Effector memory CD4-positive, alpha-beta T cell (primary cell): ENCODE measurements around the gene SYF2.
"Not testable (repeated sequence)": the region's sequence is repeated elsewhere in the genome, so short reads cannot be mapped to it uniquely, and the experiment has no call there.

Experiments
- DNase-seq, 3 donors: peaks; one replicate each; pipeline ENCODE4 v3.0.0-alpha.2; 2020
- H3K27ac ChIP-seq: 2 replicates; pipeline ENCODE4 v1.7.0; 2013; ENCODE audit warnings: mild to moderate bottlenecking, low read length, moderate library complexity; ENCODE audit not compliant: insufficient read depth, poor library complexity, severe bottlenecking
- H3K27me3 ChIP-seq: replicated peaks from 2 replicates; pipeline ENCODE4 v1.7.0; 2013; ENCODE audit warnings: mild to moderate bottlenecking, low read length; ENCODE audit not compliant: insufficient read depth, control insufficient read depth, poor library complexity, severe bottlenecking
- H3K36me3 ChIP-seq: 2 replicates; pipeline ENCODE4 v1.7.0; 2013; ENCODE audit warnings: mild to moderate bottlenecking, low read length, moderate library complexity; ENCODE audit not compliant: control insufficient read depth, insufficient read depth
- H3K4me1 ChIP-seq: 2 replicates; pipeline ENCODE4 v1.7.0; 2013; ENCODE audit warnings: low read length, mild to moderate bottlenecking; ENCODE audit not compliant: control insufficient read depth, insufficient read depth, poor library complexity, severe bottlenecking
- H3K4me3 ChIP-seq: 2 replicates; pipeline ENCODE4 v1.7.0; 2013; ENCODE audit warnings: low read length, low read depth, mild to moderate bottlenecking; ENCODE audit not compliant: insufficient read depth, poor library complexity, severe bottlenecking
- H3K9me3 ChIP-seq: 2 replicates; pipeline ENCODE4 v1.7.0; 2013; ENCODE audit warnings: mild to moderate bottlenecking, low read length, moderate library complexity; ENCODE audit not compliant: control insufficient read depth

SYF2 gene

DNA sequence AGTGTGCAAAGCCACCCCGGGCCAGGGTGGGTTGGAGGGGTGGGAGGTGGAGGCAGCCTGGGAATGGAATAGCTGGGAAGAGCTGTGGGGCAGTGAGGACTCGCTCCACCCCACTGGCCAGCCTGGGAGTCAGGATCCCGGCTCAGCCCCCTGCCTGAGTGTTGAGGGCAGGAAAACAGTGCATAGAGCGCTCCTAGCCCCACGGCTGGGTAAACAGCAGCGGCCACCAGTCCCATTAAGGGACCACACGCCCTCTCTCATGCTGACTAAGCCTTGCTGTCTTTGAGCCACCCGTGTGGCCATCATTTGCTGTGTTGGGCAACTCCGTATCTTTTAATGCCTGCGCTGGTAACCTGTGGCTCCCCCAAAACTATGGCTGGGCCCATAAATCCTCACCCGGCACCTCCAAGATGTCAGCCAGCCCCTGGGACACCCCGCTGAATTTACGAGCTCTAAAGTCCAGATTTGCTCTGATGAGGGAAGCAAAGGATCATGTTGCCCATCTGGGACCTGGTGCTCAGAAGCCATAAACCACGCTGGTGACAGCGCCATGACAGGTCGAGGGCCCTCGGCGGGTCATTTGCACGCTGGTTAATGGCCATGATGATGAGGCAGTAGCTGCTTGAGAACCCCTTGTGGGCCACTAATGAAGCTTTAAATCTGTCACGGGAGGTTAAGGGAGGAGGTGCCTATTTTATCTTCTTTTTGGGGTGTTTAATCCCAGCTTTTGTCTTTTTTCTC lies 34.9 kb downstream of the SYF2 start:
- H3K27ac ChIP-seq, result no peak overlapping the region
- peaks cover 2% of the 10 kb centered on the region for H3K4me1 ChIP-seq
- H3K36me3 ChIP-seq, result no peaks in the 10 kb centered on the region
- no peaks in the 10 kb centered on the region for H3K27me3 ChIP-seq
- no peak for DNase-seq
- no peak overlapping the region for H3K4me3 ChIP-seq
- no peaks in the 10 kb centered on the region for H3K9me3 ChIP-seq

DNA sequence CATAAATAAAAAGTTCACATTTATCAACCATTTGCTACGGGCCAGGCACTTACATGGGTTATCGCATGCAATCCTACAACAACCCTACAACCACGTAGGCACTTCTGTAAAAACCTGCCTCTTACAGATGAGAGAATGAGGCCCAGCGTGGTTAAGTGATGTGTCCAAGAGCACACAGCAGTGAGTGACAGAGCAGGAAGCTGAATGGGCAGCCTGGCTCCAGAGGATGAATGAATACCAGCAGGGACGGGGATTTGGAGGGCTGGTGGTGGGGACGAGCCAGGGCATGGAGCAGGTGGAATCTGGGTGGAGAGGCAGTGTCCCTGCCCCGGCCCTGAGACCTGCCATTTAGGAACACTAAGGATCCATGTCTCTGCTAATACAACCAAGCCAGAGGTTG lies 35.5 kb downstream of the SYF2 start:
- peaks cover 2% of the 10 kb centered on the region for H3K4me1 ChIP-seq
- no peak overlapping the region for H3K4me3 ChIP-seq
- no peaks in the 10 kb centered on the region for H3K36me3 ChIP-seq
- no peak for DNase-seq
- H3K27me3 ChIP-seq, result no peaks in the 10 kb centered on the region
- H3K27ac ChIP-seq, result no peak overlapping the region
- H3K9me3 ChIP-seq, result no peaks in the 10 kb centered on the region

- Histone ChIP-seq H3K36me3 (no peaks in the 10 kb centered on the region), H3K4me1 (peaks cover 2% of the 10 kb centered on the region), H3K9me3 (no peaks in the 10 kb centered on the region), H3K27ac (no peak overlapping the region), H3K27me3 (no peaks in the 10 kb centered on the region), H3K4me3 (no peak overlapping the region)
- no peak for DNase-seq
Measured at GRCh38 chr1:25195835-25196234, 36.5 kb downstream of the SYF2 start.

GRCh38 chr1:25194572-25195020 lies 37.7 kb downstream of the SYF2 start:
- no peak overlapping the region for H3K27ac ChIP-seq
- no peak for DNase-seq
- no peak overlapping the region for H3K4me3 ChIP-seq
- no peaks in the 10 kb centered on the region for H3K36me3 ChIP-seq
- H3K4me1 ChIP-seq, result peaks cover 2% of the 10 kb centered on the region
- no peaks in the 10 kb centered on the region for H3K27me3 ChIP-seq
- no peaks in the 10 kb centered on the region for H3K9me3 ChIP-seq

- H3K36me3 ChIP-seq, result no peaks in the 10 kb centered on the region
- H3K4me3 ChIP-seq, result no peak overlapping the region
- H3K27me3 ChIP-seq, result no peaks in the 10 kb centered on the region
- no peak for DNase-seq
- H3K27ac ChIP-seq, result no peak overlapping the region
- no peaks in the 10 kb centered on the region for H3K9me3 ChIP-seq
- peaks cover 2% of the 10 kb centered on the region for H3K4me1 ChIP-seq
Measured at GRCh38 chr1:25194054-25194453, 38.2 kb downstream of the SYF2 start.

DNA sequence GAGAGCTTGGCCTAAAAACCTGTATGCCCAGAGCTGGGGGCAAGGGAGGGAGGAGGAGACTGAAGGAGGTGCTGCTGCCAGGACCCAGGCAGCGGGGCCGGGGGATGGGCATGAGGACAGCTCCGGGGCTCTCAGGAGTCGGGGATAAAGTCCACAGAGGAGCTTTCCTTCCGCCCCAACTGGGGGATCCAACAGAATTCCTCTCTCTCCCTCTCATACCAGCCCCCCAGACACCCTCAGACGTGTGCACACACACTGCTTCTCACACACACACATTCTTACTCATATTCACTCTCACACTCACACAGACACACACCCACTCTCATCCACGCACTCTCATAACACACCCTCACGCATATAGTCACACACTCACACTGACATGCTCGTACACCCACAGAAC lies 39.1 kb downstream of the SYF2 start:
- no peaks in the 10 kb centered on the region for H3K36me3 ChIP-seq
- no peaks in the 10 kb centered on the region for H3K27me3 ChIP-seq
- H3K27ac ChIP-seq, result no peak overlapping the region
- DNase-seq, result no peak
- H3K9me3 ChIP-seq, result no peaks in the 10 kb centered on the region
- H3K4me3 ChIP-seq, result no peak overlapping the region
- H3K4me1 ChIP-seq, result no peaks in the 10 kb centered on the region

DNA sequence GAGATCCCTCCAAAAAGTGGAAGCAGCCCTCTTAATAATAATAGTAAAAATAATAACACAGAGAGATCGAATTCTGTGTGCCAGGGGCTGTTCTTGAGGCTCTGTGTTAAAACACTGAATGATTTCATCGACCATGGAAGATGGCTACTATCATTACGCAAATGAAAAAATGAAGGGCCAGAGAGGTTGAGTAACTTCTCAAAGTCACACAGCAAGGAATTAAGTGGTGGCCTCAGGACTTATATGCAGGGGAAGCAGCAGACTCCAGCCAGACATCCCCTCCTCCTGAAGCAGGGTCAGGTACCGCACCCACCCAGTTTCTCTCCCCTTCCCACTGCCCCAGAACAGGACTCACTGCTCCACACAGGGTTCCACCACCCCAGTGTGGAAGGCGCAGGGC lies 40.1 kb downstream of the SYF2 start:
- Histone ChIP-seq H3K27ac (no peak overlapping the region), H3K4me3 (no peak overlapping the region), H3K36me3 (no peaks in the 10 kb centered on the region), H3K4me1 (no peaks in the 10 kb centered on the region), H3K9me3 (no peaks in the 10 kb centered on the region), H3K27me3 (no peaks in the 10 kb centered on the region)
- DNase-seq, result no peak

DNA sequence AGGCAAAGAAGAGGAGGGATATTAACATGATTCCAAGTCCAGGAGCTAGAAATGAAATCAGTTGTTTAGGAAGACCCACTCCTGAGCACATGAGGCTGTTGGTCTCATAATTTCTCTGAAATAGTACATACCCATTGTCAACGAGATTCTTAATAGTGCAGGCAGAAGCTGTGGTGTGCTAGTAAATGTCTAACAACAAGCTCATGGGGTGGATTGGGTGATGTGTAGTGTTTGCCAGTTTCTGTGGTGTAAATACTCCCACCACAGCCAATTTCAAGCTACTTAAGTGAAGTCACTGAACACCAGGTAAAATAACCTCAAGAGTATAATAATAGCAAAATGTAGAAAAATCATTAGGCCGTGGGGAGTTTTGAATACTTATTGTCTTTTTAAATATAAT lies 42.0 kb downstream of the SYF2 start:
- no peaks in the 10 kb centered on the region for H3K4me1 ChIP-seq
- H3K9me3 ChIP-seq, result no peaks in the 10 kb centered on the region
- no peak for DNase-seq
- no peaks in the 10 kb centered on the region for H3K36me3 ChIP-seq
- H3K4me3 ChIP-seq, result no peak overlapping the region
- H3K27ac ChIP-seq, result no peak overlapping the region
- H3K27me3 ChIP-seq, result no peaks in the 10 kb centered on the region

- not testable (repeated sequence) for H3K36me3 ChIP-seq, H3K4me1 ChIP-seq, H3K9me3 ChIP-seq, DNase-seq, H3K27ac ChIP-seq, H3K4me3 ChIP-seq, H3K27me3 ChIP-seq
Measured at GRCh38 chr1:25187904-25188303, 44.4 kb downstream of the SYF2 start.

DNA sequence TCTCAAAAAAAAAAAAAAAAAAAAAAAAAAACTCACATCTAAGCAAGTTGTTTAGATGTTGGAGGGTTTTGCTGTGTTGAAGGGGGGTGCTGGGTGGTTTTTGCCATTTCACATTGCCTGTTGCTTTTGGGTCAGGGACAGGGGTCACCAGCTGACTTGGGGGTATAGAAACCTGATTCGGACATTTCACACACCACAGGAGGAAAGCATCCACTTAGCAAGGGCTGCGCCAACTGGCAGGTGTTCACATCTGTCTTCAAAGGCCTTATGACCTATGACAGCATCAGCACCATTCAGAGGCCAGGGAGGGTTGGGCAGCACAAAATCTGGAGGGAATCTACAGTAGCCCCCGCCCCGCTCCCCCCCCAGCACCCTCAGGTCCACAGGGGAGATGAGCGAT lies 45.2 kb downstream of the SYF2 start:
- Histone ChIP-seq H3K4me1 (no peaks in the 10 kb centered on the region), H3K27ac (no peak overlapping the region), H3K9me3 (no peaks in the 10 kb centered on the region), H3K4me3 (no peak overlapping the region), H3K27me3 (no peaks in the 10 kb centered on the region), H3K36me3 (no peaks in the 10 kb centered on the region)
- DNase-seq, result no peak
